ENCODE results near the gene INTS3.
"Not testable (repeated sequence)": the region's sequence is repeated elsewhere in the genome, so short reads cannot be mapped to it uniquely, and the experiment has no call there.

Gene INTS3

GRCh38 chr1:153763365-153764225 is 35.7 kb downstream of the INTS3 start:
- ATAC-seq, result no peak

- ATAC-seq, result no peak
Measured at GRCh38 chr1:153764310-153764709, 36.5 kb downstream of the INTS3 start.

GRCh38 chr1:153766663-153767062 is 38.8 kb downstream of the INTS3 start:
- not testable (repeated sequence) for ATAC-seq

GRCh38 chr1:153767519-153767918 is 39.7 kb downstream of the INTS3 start:
- ATAC-seq, result no peak

- no peak for ATAC-seq
Measured at GRCh38 chr1:153768316-153769181, 40.7 kb downstream of the INTS3 start.

GRCh38 chr1:153769221-153769620 is 41.4 kb downstream of the INTS3 start:
- no peak for ATAC-seq

- no peak for ATAC-seq
Measured at GRCh38 chr1:153770797-153771196, 42.9 kb downstream of the INTS3 start.

- no peak for ATAC-seq
Measured at GRCh38 chr1:153771261-153771660, 43.4 kb downstream of the INTS3 start.

- no peak for ATAC-seq
Measured at GRCh38 chr1:153771841-153772593, 44.2 kb downstream of the INTS3 start.

GRCh38 chr1:153773096-153773921 is 45.5 kb downstream of the INTS3 start:
- ATAC-seq, result no peak

- no peak for ATAC-seq
Measured at GRCh38 chr1:153774026-153774595, 46.3 kb downstream of the INTS3 start.

GRCh38 chr1:153774780-153775457 is 47.1 kb downstream of the INTS3 start, which contains the start of gene SLC27A3:
TSS of gene SLC27A3 (plus strand) at chr1:153775407. CDS start at chr1:153775498, 91 bp downstream.
- peak; percentile 29 to 34 for ATAC-seq

- ATAC-seq, result peak; percentile 71
Measured at GRCh38 chr1:153775458-153776327, 47.8 kb downstream of the INTS3 start.

- no peak for ATAC-seq
Measured at GRCh38 chr1:153776352-153776751, 48.5 kb downstream of the INTS3 start.

- ATAC-seq, result no peak
Measured at GRCh38 chr1:153776845-153777370, 49.1 kb downstream of the INTS3 start.

GRCh38 chr1:153777648-153778047 is 49.8 kb downstream of the INTS3 start:
- no peak for ATAC-seq

- ATAC-seq, result no peak
Measured at GRCh38 chr1:153778051-153778823, 50.4 kb downstream of the INTS3 start.

- no peak for ATAC-seq
Measured at GRCh38 chr1:153778824-153779519, 51.1 kb downstream of the INTS3 start.
